Measurements from ENCODE around the gene SAMD7. TPM values are rescaled to one million over a fixed set of nuclear protein-coding genes. Genes with fewer than 3 reads are reported as not detected.

SAMD7 gene
- total RNA-seq, 4 donors from 2014 or later: not detected

DNA sequence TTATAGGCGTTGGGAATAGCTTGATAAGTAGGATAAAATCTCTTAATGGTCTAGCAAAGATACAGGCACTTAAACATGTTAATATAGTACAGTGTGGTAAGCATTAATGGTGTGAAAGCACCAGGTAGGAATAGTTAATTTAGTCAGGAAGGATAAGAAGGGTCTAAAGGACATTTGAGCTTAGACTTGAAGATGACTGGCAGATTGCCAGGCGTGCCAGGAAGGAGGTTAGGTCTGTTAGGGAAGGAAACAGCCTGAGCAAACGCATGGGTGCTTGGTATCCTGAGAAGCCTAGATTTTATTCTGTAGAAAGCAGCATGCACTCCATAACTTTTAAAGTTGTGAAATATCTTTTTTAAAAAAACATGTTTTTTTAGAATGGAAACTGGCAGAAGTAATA, 72.9 kb downstream of the SAMD7 start:
- TF ChIP-seq, protein P1, sequence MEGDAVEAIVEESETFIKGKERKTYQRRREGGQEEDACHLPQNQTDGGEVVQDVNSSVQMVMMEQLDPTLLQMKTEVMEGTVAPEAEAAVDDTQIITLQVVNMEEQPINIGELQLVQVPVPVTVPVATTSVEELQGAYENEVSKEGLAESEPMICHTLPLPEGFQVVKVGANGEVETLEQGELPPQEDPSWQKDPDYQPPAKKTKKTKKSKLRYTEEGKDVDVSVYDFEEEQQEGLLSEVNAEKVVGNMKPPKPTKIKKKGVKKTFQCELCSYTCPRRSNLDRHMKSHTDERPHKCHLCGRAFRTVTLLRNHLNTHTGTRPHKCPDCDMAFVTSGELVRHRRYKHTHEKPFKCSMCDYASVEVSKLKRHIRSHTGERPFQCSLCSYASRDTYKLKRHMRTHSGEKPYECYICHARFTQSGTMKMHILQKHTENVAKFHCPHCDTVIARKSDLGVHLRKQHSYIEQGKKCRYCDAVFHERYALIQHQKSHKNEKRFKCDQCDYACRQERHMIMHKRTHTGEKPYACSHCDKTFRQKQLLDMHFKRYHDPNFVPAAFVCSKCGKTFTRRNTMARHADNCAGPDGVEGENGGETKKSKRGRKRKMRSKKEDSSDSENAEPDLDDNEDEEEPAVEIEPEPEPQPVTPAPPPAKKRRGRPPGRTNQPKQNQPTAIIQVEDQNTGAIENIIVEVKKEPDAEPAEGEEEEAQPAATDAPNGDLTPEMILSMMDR (IDR thresholded peaks at IDR 0.05): no peak
- TF ChIP-seq POLR2A (IDR thresholded peaks at IDR 0.05): no peak
- intact Hi-C loops (cut with DNase I; ENCODE audit: low total_unique reads): no loop called here
- H3K4me3 ChIP-seq (ENCODE audit: low read depth, poor library complexity, severe bottlenecking): no peak overlapping the region
- no peak for DNase-seq (ENCODE audit: low spot score in 2 of 2)
- 76 to 90% methylated on average over 3 of the region's 3 CpGs for WGBS, 2 donors

Other genes with a start within 250 kb of the SAMD7 start
- gene MECOM, start 247.9 kb upstream of the SAMD7 start, total RNA-seq: 1 to 10 TPM; 3.9 to 8.2 (median 5.5) TPM
- gene TERC, start 146.5 kb upstream of the SAMD7 start, total RNA-seq: 100 to 1,000 TPM in 2 of 4 donors, 10 to 100 TPM in 2; 69.6 to 342 (median 107) TPM
- under 1 TPM; 0.19 to 0.65 (median 0.26) TPM for gene ACTRT3, start 142.0 kb upstream of the SAMD7 start, total RNA-seq
- 10 to 100 TPM; 13.2 to 16.6 (median 14.8) TPM for gene MYNN, start 138.2 kb upstream of the SAMD7 start, total RNA-seq
- gene LRRIQ4, start 98.7 kb upstream of the SAMD7 start, total RNA-seq: not detected
- gene LRRC34, start 98.7 kb upstream of the SAMD7 start, total RNA-seq: 1 to 10 TPM in 1 of 4 donors, under 1 TPM in 2, not detected in 1; 0.34 to 1.8 (median 0.34) TPM
- not detected for gene LRRC31, start 41.6 kb upstream of the SAMD7 start, total RNA-seq
- gene SEC62, start 55.2 kb downstream of the SAMD7 start, total RNA-seq: 10 to 100 TPM; 16.5 to 28.8 (median 22.8) TPM
- 1 to 10 TPM; 1.5 to 6.3 (median 3.3) TPM for gene GPR160, start 126.4 kb downstream of the SAMD7 start, total RNA-seq